Stimulated activated CD8-positive, alpha-beta memory T cell treated with anti-CD3 and anti-CD28 coated beads, Interleukin-7, amount 100 ng/mL, for 24 hours (primary cell): Measurements from ENCODE around the gene UBXN11.
A peak's percentile ranks its signal among the peaks of the same experiment; 100 is the strongest.

Experiments
- DNase-seq: peaks from one replicate; pipeline ENCODE4 v3.0.0-alpha.2; 2020; ENCODE audit warnings: low read depth

UBXN11 gene

GRCh38 chr1:26306290-26307229 is at the start of gene UBXN11:
TSS of gene UBXN11 (minus strand) at chr1:26306636. CDS start at chr1:26302883, 3,753 bp downstream.
- DNase-seq = peak; percentile 84

- no peak for DNase-seq
Measured at GRCh38 chr1:26356106-26356505, 49.7 kb upstream of the UBXN11 start.

GRCh38 chr1:26354972-26355371 is 48.5 kb upstream of the UBXN11 start:
- no peak for DNase-seq

GRCh38 chr1:26353976-26354820 is 47.8 kb upstream of the UBXN11 start, which contains the start of gene CRYBG2:
TSS of gene CRYBG2 (minus strand) at chr1:26354130. CDS start at chr1:26346657, 7,473 bp downstream.
- no peak for DNase-seq

- no peak for DNase-seq
Measured at GRCh38 chr1:26353210-26353859, 46.9 kb upstream of the UBXN11 start.

GRCh38 chr1:26352338-26352679 is 45.9 kb upstream of the UBXN11 start:
- DNase-seq = no peak

- DNase-seq = no peak
Measured at GRCh38 chr1:26351590-26352337, 45.3 kb upstream of the UBXN11 start.

GRCh38 chr1:26350701-26351589 is 44.5 kb upstream of the UBXN11 start:
- no peak for DNase-seq

- DNase-seq = no peak
Measured at GRCh38 chr1:26350343-26350700, 43.9 kb upstream of the UBXN11 start.

- no peak for DNase-seq
Measured at GRCh38 chr1:26349877-26350244, 43.4 kb upstream of the UBXN11 start.

GRCh38 chr1:26349188-26349876 is 42.9 kb upstream of the UBXN11 start:
- no peak for DNase-seq

GRCh38 chr1:26346274-26347033 is 40.0 kb upstream of the UBXN11 start:
- no peak for DNase-seq

- no peak for DNase-seq
Measured at GRCh38 chr1:26345718-26346117, 39.3 kb upstream of the UBXN11 start.

- DNase-seq = no peak
Measured at GRCh38 chr1:26344147-26344920, 37.9 kb upstream of the UBXN11 start.

GRCh38 chr1:26340047-26340481 is 33.6 kb upstream of the UBXN11 start:
- no peak for DNase-seq

GRCh38 chr1:26338670-26339069 is 32.2 kb upstream of the UBXN11 start:
- DNase-seq = no peak

- no peak for DNase-seq
Measured at GRCh38 chr1:26337625-26338024, 31.2 kb upstream of the UBXN11 start.

- DNase-seq = no peak
Measured at GRCh38 chr1:26337206-26337535, 30.7 kb upstream of the UBXN11 start.
